HPDE6-E6E7 (cell line): Measurements from ENCODE around the gene UQCRQ.
"Not testable (repeated sequence)": the region's sequence is repeated elsewhere in the genome, so short reads cannot be mapped to it uniquely, and the experiment has no call there.

ENCODE experiments used
- DNase-seq: peaks from one replicate; pipeline ENCODE4 v3.0.0; 2011; ENCODE audit warnings: missing footprints; ENCODE audit errors: extremely low spot score

Gene UQCRQ

GRCh38 chr5:132832612-132833011, 33.8 kb upstream of the UQCRQ start:
- no peak for DNase-seq

GRCh38 chr5:132834057-132834456, 32.4 kb upstream of the UQCRQ start:
- DNase-seq = no peak

GRCh38 chr5:132836852-132837251, 29.6 kb upstream of the UQCRQ start:
- no peak for DNase-seq

GRCh38 chr5:132837868-132838267, 28.6 kb upstream of the UQCRQ start:
- DNase-seq = no peak

- DNase-seq = no peak
Observed at GRCh38 chr5:132838516-132839282, 27.7 kb upstream of the UQCRQ start.

GRCh38 chr5:132839426-132840301, 26.8 kb upstream of the UQCRQ start:
- DNase-seq = no peak

- DNase-seq = no peak
Observed at GRCh38 chr5:132840313-132840712, 26.1 kb upstream of the UQCRQ start.

GRCh38 chr5:132840896-132841295, 25.5 kb upstream of the UQCRQ start:
- no peak for DNase-seq

- DNase-seq = no peak
Observed at GRCh38 chr5:132841305-132841704, 25.1 kb upstream of the UQCRQ start.

GRCh38 chr5:132848270-132848669, 18.2 kb upstream of the UQCRQ start:
- DNase-seq = no peak

- DNase-seq = no peak
Observed at GRCh38 chr5:132849347-132849746, 17.1 kb upstream of the UQCRQ start.

- no peak for DNase-seq
Observed at GRCh38 chr5:132850066-132850465, 16.4 kb upstream of the UQCRQ start.

GRCh38 chr5:132853323-132853722, 13.1 kb upstream of the UQCRQ start:
- DNase-seq = no peak

GRCh38 chr5:132853790-132854189, 12.7 kb upstream of the UQCRQ start:
- no peak for DNase-seq

GRCh38 chr5:132854301-132854700, 12.1 kb upstream of the UQCRQ start:
- no peak for DNase-seq

- not testable (repeated sequence) for DNase-seq
Observed at GRCh38 chr5:132854992-132855391, 11.4 kb upstream of the UQCRQ start.

- no peak for DNase-seq
Observed at GRCh38 chr5:132856011-132856410, 10.4 kb upstream of the UQCRQ start.

GRCh38 chr5:132859889-132860437, 6.5 kb upstream of the UQCRQ start:
- DNase-seq = no peak

- no peak for DNase-seq
Observed at GRCh38 chr5:132860742-132861141, 5.7 kb upstream of the UQCRQ start.

- no peak for DNase-seq
Observed at GRCh38 chr5:132865668-132866341, 637 bp upstream of the UQCRQ start.

GRCh38 chr5:132867046-132867451, 607 bp downstream of the UQCRQ start:
- DNase-seq = no peak

- DNase-seq = no peak
Observed at GRCh38 chr5:132868754-132869153, 2.3 kb downstream of the UQCRQ start.
